ENCODE results near the gene APOD. TPM values are rescaled to one million over a fixed set of nuclear protein-coding genes. Genes with fewer than 3 reads are reported as not detected.

The APOD gene
- total and polyA plus RNA-seq, 2 of the 4 experiments (the other 2 are of a cell fraction), result 0.36 TPM; not detected in 1

- H3K36me3 ChIP-seq (ENCODE audit: control insufficient read depth, insufficient read depth, low read length), result no peaks in the 10 kb centered on the region
- no peak overlapping the region for H3K4me3 ChIP-seq (ENCODE audit: insufficient read depth, low read depth, low read length)
- no peak overlapping the region for H2BK5ac ChIP-seq (ENCODE audit: low read depth, low read length, poor library complexity, severe bottlenecking)
- H3K23ac ChIP-seq (ENCODE audit: low read depth, low read length), result no peak overlapping the region
- H3K4me2 ChIP-seq (ENCODE audit: low read depth, low read length), result no peak overlapping the region
- no peak overlapping the region for H2BK20ac ChIP-seq (ENCODE audit: low read depth, low read length)
- H3K18ac ChIP-seq (ENCODE audit: low read depth, low read length), result no peak overlapping the region
- no TSS peak for BruUV-seq (replicated peaks)
- H3K56ac ChIP-seq (ENCODE audit: extremely low read depth, insufficient read depth, low read length), result no peak overlapping the region
- H3K14ac ChIP-seq (replicated peaks; ENCODE audit: low read depth, low read length), result no peak overlapping the region
- DNase-seq (no peak), ATAC-seq (ENCODE audit: low read depth) (no peak)
- H4K91ac ChIP-seq (ENCODE audit: insufficient read depth, low read depth, low read length), result no peak overlapping the region
- H2AK9ac ChIP-seq (replicated peaks; ENCODE audit: low read depth, low read length, poor library complexity), result no peak overlapping the region
- H4K20me1 ChIP-seq (ENCODE audit: insufficient read depth, low read length), result no peaks in the 10 kb centered on the region
- no peak overlapping the region for H2BK120ac ChIP-seq (ENCODE audit: low read depth, low read length)
- intact Hi-C loops (cut with micrococcal nuclease) (no loop called here), dilution Hi-C loops (cut with HindIII; ENCODE audit: low sequenced_read_pairs, unreplicated experiment) (no loop called here), in situ Hi-C loops (cut with MboI; ENCODE audit: low sequenced_read_pairs) (no loop called here)
- H3K9ac ChIP-seq (ENCODE audit: low read depth, low read length), result no peak overlapping the region
- no peaks in the 10 kb centered on the region for H3K9me1 ChIP-seq (ENCODE audit: insufficient read depth, low read length)
- H2BK15ac ChIP-seq (ENCODE audit: low read depth, low read length), result no peak overlapping the region
- H3K4ac ChIP-seq (ENCODE audit: low read depth, low read length), result no peak overlapping the region
- POLR2A ChIA-PET (ENCODE audit: unreplicated experiment), result no interaction called here
- no peaks in the 10 kb centered on the region for H3K9me3 ChIP-seq (ENCODE audit: control insufficient read depth, insufficient read depth, low read length)
- no peak overlapping the region for H2AK5ac ChIP-seq (ENCODE audit: low read depth, low read length)
- H4K5ac ChIP-seq (ENCODE audit: low read depth, low read length), result no peak overlapping the region
- peaks cover 16% of the 10 kb centered on the region for H3K27me3 ChIP-seq (ENCODE audit: control insufficient read depth, insufficient read depth, low read length)
- no peak overlapping the region for H3K27ac ChIP-seq (ENCODE audit: insufficient read depth, low read length)
- no peak for TF ChIP-seq USF2 (IDR thresholded peaks at IDR 0.05; ENCODE audit: low read depth, low read length)
- TF ChIP-seq POLR2A (IDR thresholded peaks at IDR 0.05; ENCODE audit: low read depth, low read length), result no peak
- no peak for TF ChIP-seq RAD21 (IDR thresholded peaks at IDR 0.05; ENCODE audit: low read length)
- no peak for TF ChIP-seq BHLHE40 (IDR thresholded peaks at IDR 0.05; ENCODE audit: low read depth, low read length)
- no peak for TF ChIP-seq FOS (IDR thresholded peaks at IDR 0.05; ENCODE audit: low read depth, low read length)
- no peak for TF ChIP-seq CTCF (conservative IDR thresholded peaks at IDR 0.05; ENCODE audit: low read depth, low read length)
- TF ChIP-seq RCOR1 (IDR thresholded peaks at IDR 0.05; ENCODE audit: insufficient replicate concordance, low read length), result no peak
- TF ChIP-seq RFX5 (IDR thresholded peaks at IDR 0.05; ENCODE audit: low read depth, low read length), result no peak
- TF ChIP-seq NFE2L2 (IDR thresholded peaks at IDR 0.05; ENCODE audit: low read depth, low read length), result no peak
- CTCF ChIA-PET, result no interaction called here
- H3K4me1 ChIP-seq (ENCODE audit: control insufficient read depth, insufficient read depth, low read length), result peaks cover 2% of the 10 kb centered on the region; the same call in 1 of the 2 replicates
- no peak overlapping the region for H4K8ac ChIP-seq (ENCODE audit: low read depth in 2 of 2, low read length in 2 of 2)
- H2AFZ ChIP-seq (replicated peaks; ENCODE audit: low read length, poor library complexity), result no peak overlapping the region
- H3K79me1 ChIP-seq (ENCODE audit: low read depth in 1 of 2, low read length in 2 of 2), result no peaks in the 10 kb centered on the region
Measured at GRCh38 chr3:195548501-195548900, 35.2 kb downstream of the APOD start.

All from IMR-90 (cell line).